Stimulated activated CD8-positive, alpha-beta memory T cell treated with anti-CD3 and anti-CD28 coated beads, Interleukin-4, amount 100 ng/mL, for 24 hours (primary cell): Measurements from ENCODE around the gene SLC26A4.

Source experiments
- DNase-seq: peaks from one replicate; pipeline ENCODE4 v3.0.0-alpha.2; 2020; ENCODE audit warnings: low read depth

Gene SLC26A4

GRCh38 chr7:107661081-107661864 is 645 bp downstream of the SLC26A4 start:
- no peak for DNase-seq

GRCh38 chr7:107661865-107662379 is 1.3 kb downstream of the SLC26A4 start:
- no peak for DNase-seq

GRCh38 chr7:107663196-107663595 is 2.6 kb downstream of the SLC26A4 start:
- no peak for DNase-seq

- no peak for DNase-seq
Measured at GRCh38 chr7:107666790-107667189, 6.2 kb downstream of the SLC26A4 start.

- no peak for DNase-seq
Measured at GRCh38 chr7:107667341-107667740, 6.7 kb downstream of the SLC26A4 start.

GRCh38 chr7:107668296-107668695 is 7.7 kb downstream of the SLC26A4 start:
- DNase-seq: no peak

- DNase-seq: no peak
Measured at GRCh38 chr7:107672183-107672582, 11.6 kb downstream of the SLC26A4 start.

GRCh38 chr7:107676249-107676648 is 15.6 kb downstream of the SLC26A4 start:
- no peak for DNase-seq

GRCh38 chr7:107678110-107678753 is 17.6 kb downstream of the SLC26A4 start:
- DNase-seq: no peak

GRCh38 chr7:107680478-107680877 is 19.9 kb downstream of the SLC26A4 start:
- DNase-seq: no peak

- DNase-seq: no peak
Measured at GRCh38 chr7:107682886-107683285, 22.3 kb downstream of the SLC26A4 start.

- DNase-seq: no peak
Measured at GRCh38 chr7:107684287-107684686, 23.7 kb downstream of the SLC26A4 start.

GRCh38 chr7:107684947-107685463 is 24.4 kb downstream of the SLC26A4 start:
- no peak for DNase-seq

- no peak for DNase-seq
Measured at GRCh38 chr7:107686816-107687387, 26.3 kb downstream of the SLC26A4 start.

- no peak for DNase-seq
Measured at GRCh38 chr7:107687656-107688055, 27.0 kb downstream of the SLC26A4 start.

GRCh38 chr7:107689553-107689952 is 28.9 kb downstream of the SLC26A4 start:
- DNase-seq: no peak

- DNase-seq: no peak
Measured at GRCh38 chr7:107690084-107690483, 29.5 kb downstream of the SLC26A4 start.

- no peak for DNase-seq
Measured at GRCh38 chr7:107690611-107691010, 30.0 kb downstream of the SLC26A4 start.

- DNase-seq: no peak
Measured at GRCh38 chr7:107691716-107692115, 31.1 kb downstream of the SLC26A4 start.

- no peak for DNase-seq
Measured at GRCh38 chr7:107692501-107692900, 31.9 kb downstream of the SLC26A4 start.

GRCh38 chr7:107693396-107693795 is 32.8 kb downstream of the SLC26A4 start:
- DNase-seq: no peak

GRCh38 chr7:107694386-107694785 is 33.8 kb downstream of the SLC26A4 start:
- DNase-seq: no peak
